GM18508 (cell line): ENCODE data around the gene EGFL7.

Experiments
- ATAC-seq: cut with Tn5 transposase; IDR thresholded peaks from one replicate; pipeline ENCODE4 v1.9.1; 2021; ENCODE audit warnings: moderate number of reproducible peaks; ENCODE audit not compliant: insufficient read depth, unreplicated experiment

The EGFL7 gene

DNA sequence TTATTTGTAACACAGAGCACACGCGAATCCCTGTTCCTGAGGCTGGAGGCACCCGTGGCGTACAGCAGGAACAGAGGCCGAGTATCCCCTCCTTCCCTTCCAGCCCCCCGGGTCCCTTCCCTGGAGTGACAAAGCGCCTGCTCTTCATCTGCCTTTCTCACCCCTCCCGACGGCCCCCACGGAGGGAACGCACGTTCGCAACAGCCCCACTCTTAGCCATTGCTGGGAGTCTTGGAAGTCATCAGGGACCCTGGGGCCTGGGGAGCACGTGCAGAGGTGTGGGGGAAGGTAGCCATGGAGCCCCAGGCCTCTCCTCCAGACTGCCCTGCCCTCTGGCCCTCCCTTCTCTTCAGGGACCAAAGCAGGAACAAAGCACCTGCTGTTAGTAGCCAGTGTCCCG is 22.1 kb downstream of the EGFL7 start:
- no peak for ATAC-seq

DNA sequence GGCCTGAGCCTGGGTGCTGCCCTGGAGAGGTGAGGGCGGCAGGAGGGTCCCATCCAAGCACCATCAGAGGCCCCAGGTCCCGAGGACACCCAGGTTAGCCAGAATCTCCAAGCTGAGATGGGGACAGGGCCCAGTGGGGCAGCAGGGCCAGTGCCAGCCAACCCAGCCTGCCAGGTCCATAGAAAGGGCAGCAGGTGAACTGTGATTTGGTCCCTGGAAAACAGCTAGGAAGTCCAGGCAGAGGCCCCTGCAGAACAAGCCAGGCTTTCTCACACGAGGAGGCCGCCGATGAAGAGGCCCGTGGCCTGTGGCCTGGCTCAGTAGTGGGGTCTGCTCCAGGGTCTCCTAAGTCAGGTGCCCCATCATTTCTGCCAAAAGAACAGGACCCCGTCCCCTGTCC is 22.5 kb downstream of the EGFL7 start:
- no peak for ATAC-seq

DNA sequence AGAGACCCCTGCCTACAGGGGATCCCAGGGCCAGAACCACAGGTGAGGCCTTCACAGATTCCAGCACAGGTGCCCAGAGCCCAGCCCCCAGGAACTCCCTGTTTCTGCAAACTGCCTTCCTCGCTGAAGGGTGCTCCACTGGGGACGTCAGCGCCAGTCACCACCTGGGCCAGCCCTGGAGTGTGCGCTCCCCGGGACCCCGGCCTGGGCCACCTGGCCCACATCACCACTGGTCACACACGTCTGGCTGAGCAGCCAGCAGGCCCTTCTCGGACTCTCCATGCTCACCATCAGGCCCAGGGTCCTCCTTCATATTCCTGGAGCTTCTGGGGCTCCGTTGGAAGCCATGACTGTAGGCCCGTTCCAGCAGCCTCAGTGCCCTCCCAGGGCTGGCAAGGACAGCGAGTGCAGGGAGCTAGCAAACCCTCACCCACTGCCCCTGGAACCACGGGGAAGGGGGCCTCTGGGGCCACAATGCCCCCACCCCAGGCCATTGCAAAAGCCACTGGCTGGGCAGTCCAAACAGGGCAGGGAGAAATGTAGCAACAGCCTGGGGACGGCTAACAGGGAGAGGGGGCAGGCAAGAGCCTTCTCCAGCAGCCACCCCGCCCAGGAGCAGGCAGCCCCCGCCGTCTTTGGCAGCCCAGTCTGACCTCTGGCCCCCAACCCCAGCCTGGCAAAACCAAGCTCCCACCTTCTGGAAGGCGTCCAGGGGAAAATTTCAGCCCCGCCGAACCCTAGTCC is 23.2 kb downstream of the EGFL7 start:
- ATAC-seq: no peak

GRCh38 chr9:136686534-136686793 is 23.7 kb downstream of the EGFL7 start:
- no peak for ATAC-seq

GRCh38 chr9:136686794-136687711 is 24.3 kb downstream of the EGFL7 start, which contains the start of gene AGPAT2:
TSS of gene AGPAT2 (minus strand) at chr9:136687457. CDS start at chr9:136687357, 100 bp downstream.
- no peak for ATAC-seq

GRCh38 chr9:136687721-136688223 is 25.1 kb downstream of the EGFL7 start:
- ATAC-seq: no peak

DNA sequence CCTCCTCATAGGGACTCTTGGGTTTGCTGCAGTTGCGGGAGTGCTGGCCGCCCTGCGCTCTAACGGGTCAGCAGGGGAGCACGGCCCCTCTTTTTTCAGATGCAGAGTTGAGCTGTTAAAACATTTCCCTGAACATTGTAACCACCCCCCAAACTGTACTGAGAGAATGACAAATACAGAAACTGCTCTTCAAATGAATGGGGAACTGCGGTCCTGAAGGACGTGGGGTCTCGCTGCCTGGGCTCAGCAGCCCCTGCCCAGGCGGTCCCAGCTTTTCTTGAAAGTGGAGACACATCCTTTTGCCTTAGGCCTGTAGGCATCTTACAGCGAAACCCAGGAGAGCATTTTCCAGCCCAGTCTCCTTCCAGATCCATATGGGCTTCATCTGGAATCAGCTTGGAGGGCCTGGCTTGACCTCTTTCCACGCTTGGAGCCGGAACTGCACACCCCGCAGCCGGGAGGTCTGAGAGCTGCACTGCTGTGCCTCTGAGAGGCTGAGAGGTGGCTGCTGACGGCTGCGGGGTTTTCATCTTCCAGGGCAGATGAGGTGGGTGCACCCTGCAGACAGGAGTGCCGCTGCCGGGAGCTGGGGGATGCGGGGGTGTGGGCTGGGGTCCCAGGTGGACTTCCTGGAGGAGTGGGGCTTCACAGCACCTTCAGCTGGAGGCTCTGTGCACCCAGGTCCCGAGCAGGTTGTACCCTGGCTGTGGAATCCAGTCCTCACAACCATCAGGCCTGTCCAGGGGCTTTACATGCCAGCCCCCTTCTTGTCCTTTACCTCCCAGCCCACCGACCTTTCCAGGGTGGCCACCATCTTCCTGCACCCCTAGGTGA is 25.8 kb downstream of the EGFL7 start:
- ATAC-seq: no peak

- no peak for ATAC-seq
Observed at GRCh38 chr9:136689108-136689460, 26.4 kb downstream of the EGFL7 start.

- ATAC-seq: no peak
Observed at GRCh38 chr9:136690104-136690805, 27.5 kb downstream of the EGFL7 start.

- ATAC-seq: no peak
Observed at GRCh38 chr9:136690806-136691261, 28.1 kb downstream of the EGFL7 start.

DNA sequence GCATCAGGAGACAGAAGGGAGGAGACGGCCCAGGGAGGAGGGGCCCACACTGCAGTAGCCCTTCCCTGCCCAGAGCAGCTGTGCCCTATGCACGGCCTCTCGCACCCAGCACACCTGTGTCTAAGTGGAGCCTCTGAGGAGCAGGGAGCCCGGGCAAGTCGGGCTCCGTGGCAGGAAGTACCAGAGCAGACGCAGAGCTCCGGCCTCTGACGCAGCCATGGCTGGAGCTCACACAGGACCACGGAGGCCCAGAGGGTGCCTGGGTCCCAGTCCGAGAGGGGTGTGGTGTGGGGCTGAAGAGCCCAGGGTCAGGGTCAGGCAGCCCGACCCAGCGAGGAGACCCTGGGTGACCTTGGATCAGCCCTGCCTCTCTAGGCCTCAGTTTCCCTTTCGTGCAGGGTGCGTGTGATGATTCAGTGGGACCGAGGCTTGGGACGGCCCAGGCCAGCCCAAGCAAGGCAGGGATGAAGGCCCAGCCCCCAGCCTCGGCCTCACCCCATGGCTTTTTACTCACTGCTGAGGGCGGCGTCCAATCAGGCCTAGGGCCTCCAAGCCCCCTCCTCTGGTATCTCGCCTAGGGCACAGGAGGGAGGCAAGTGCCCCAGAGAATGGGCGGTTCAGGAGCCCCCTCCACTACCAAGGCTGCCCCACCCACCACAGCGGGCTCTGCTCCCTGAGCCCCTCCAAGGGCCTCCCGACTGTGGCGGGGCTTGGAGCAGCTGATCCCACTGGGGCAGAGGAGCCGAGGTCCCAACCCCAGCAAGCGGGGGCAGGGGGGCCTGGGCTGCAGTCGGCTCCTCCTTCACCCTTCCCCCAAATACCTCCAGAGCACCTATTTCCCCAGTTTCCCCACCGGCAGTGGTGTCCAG is 28.8 kb downstream of the EGFL7 start:
- ATAC-seq: no peak

DNA sequence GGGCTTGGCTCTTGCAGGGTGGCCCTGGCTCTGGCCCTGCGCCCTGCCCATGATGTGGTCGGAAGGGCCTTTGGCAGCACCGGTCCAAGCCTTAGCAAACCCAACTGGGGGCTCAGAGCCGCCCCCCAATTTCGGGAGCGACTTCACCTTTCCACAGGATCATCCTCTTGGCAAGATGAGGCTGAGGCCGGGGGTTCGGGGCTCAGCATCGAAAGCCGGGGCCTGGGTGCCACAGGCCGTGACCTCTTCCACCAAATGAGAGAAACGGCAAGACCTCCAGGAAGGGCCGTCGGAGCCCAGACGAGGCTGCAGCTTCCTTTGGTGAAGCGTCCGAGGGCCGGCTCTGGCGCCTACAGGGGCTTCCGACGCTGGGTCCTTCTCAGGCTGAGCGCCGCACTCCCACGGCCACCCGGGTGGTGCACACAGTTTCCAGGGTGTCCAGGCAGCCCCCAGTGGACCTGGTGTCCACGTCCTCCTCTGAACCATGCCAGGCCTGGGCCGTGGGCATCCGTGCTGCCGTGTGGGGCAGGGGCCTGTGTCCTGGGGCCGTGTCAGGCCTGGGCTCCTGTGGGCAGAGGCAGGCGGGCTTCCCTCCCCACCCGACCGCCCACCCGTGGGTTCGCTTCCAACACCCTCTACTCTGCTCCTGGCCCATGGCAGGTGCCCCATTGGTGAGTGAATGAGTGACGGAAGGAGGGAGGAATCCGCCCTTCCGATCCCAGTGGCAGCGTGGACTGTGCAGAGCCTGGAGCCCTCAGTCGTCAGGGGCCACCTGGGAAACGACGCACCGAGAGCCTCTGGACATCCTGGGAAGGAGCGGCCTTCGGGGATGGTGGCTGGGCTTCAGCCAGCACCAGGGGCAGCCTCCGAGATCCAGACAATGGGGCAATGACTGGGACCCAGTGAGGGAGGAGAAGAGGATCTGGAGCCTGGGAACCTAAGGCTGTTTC is 29.7 kb downstream of the EGFL7 start:
- ATAC-seq: no peak

- ATAC-seq: no peak
Observed at GRCh38 chr9:136693135-136693489, 30.4 kb downstream of the EGFL7 start.

- no peak for ATAC-seq
Observed at GRCh38 chr9:136693490-136694162, 30.9 kb downstream of the EGFL7 start.

DNA sequence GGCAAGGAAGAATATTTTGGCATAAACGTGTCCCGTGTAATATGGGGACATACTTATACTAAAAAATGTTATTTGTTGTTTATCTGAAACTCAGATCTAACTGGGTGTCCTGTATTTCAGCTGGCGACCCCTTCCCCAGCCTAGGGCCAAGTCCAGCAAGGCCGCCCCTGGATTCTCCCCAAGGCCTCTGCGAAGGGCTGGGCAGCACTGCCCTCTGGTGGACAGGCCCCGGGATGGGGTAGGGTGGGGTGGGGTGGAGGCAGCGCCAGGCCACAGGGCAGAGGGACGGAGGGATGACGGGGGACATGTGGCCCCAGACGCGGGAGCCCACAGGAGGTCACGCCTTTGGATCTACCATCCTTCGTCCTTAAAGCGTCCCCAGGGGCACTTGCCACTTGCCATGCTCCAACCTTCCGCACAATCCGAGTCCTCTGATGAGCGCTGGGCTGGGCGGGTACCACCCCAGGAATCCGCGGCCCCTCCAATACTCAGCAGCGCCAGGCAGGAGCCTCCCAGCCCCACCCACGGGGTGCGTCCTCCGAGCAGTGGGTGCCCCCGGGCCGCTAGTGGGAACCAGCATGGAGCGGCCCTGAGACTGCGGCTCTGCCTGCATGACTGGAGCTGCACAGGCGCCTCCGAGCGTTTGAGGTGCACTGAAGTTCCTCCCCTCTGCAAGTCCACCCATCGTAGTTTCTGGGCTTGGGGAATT is 31.6 kb downstream of the EGFL7 start:
- no peak for ATAC-seq

DNA sequence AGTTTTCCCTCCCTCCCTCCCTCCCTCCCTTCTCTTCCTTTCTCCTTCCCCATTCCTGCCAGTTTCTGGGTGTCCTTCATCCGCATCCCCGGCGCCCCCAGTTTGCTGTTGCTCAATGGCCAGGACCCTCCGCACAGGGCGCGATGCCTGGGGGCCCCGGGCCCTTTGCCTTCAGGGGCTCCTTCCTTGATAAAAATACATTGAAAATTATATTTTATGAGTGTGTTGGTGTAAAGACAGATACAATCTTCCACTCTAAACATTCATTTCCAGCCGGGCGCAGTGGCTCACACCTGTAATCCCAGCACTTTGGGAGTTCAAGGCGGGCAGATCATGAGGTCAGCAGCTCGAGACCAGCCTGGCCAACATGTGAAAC is 32.1 kb downstream of the EGFL7 start:
- ATAC-seq: no peak

GRCh38 chr9:136695435-136695895 is 32.7 kb downstream of the EGFL7 start:
- no peak for ATAC-seq
